ENCODE measurements around the gene EIPR1. TPM values are rescaled to one million over a fixed set of nuclear protein-coding genes. Genes with fewer than 3 reads are reported as not detected.

EIPR1 gene
- total and polyA plus RNA-seq, 2 of the 4 experiments (the other 2 are of a cell fraction), result 46.5 to 67.4 TPM

- no peaks in the 10 kb centered on the region for H3K4me1 ChIP-seq (ENCODE audit: control insufficient read depth, insufficient read depth, low read length)
- H4K20me1 ChIP-seq (ENCODE audit: insufficient read depth, low read length), result peaks cover 3% of the 10 kb centered on the region; the same call in 1 of the 2 replicates
- no peak overlapping the region for H3K56ac ChIP-seq (ENCODE audit: extremely low read depth, insufficient read depth, low read length)
- 88% methylated on average over 5 of the region's 19 CpGs; no CpG with 5 or more reads in 1 of the 2 experiments for WGBS, 2 experiments (ENCODE audit: extremely low coverage in 2 of 2, insufficient read length in 1 of 2)
- H2BK20ac ChIP-seq (ENCODE audit: low read depth, low read length), result no peak overlapping the region
- no peaks in the 10 kb centered on the region for H3K27me3 ChIP-seq (ENCODE audit: control insufficient read depth, insufficient read depth, low read length)
- H3K9ac ChIP-seq (ENCODE audit: low read depth, low read length), result no peak overlapping the region
- H3K4me2 ChIP-seq (ENCODE audit: low read depth, low read length), result no peak overlapping the region
- H4K91ac ChIP-seq (ENCODE audit: insufficient read depth, low read depth, low read length), result no peak overlapping the region
- no peak overlapping the region for H4K8ac ChIP-seq (ENCODE audit: low read depth in 2 of 2, low read length in 2 of 2)
- no peak overlapping the region for H3K27ac ChIP-seq (ENCODE audit: insufficient read depth, low read length)
- no peak overlapping the region for H4K5ac ChIP-seq (ENCODE audit: low read depth, low read length)
- no peak overlapping the region for H3K18ac ChIP-seq (ENCODE audit: low read depth, low read length)
- H3K9me3 ChIP-seq (ENCODE audit: control insufficient read depth, insufficient read depth, low read length), result no peaks in the 10 kb centered on the region
- no peak overlapping the region for H3K4me3 ChIP-seq (ENCODE audit: insufficient read depth, low read depth, low read length)
- H3K23ac ChIP-seq (ENCODE audit: low read depth, low read length), result no peak overlapping the region
- no peak overlapping the region for H2BK5ac ChIP-seq (ENCODE audit: low read depth, low read length, poor library complexity, severe bottlenecking)
- no peak overlapping the region for H2BK120ac ChIP-seq (ENCODE audit: low read depth, low read length)
- no peak for DNase-seq
- peaks cover 8% of the 10 kb centered on the region; the same call in 1 of the 2 replicates for H3K36me3 ChIP-seq (ENCODE audit: control insufficient read depth, insufficient read depth, low read length)
- ChIA-PET POLR2A (ENCODE audit: unreplicated experiment) (no interaction called here), CTCF (no interaction called here)
- TF ChIP-seq MAZ (IDR thresholded peaks at IDR 0.05; ENCODE audit: borderline replicate concordance, low read depth, low read length) (no peak), RCOR1 (IDR thresholded peaks at IDR 0.05; ENCODE audit: insufficient replicate concordance, low read length) (no peak), RAD21 (IDR thresholded peaks at IDR 0.05; ENCODE audit: low read length) (no peak), BHLHE40 (IDR thresholded peaks at IDR 0.05; ENCODE audit: low read depth, low read length) (no peak), RFX5 (IDR thresholded peaks at IDR 0.05; ENCODE audit: low read depth, low read length) (no peak), MXI1 (IDR thresholded peaks at IDR 0.05; ENCODE audit: borderline replicate concordance, low read depth, low read length) (no peak), POLR2A (IDR thresholded peaks at IDR 0.05; ENCODE audit: low read depth, low read length) (no peak), CTCF (conservative IDR thresholded peaks at IDR 0.05; ENCODE audit: low read depth, low read length) (no peak), MAFK (IDR thresholded peaks at IDR 0.05; ENCODE audit: low read depth, low read length) (no peak), SMC3 (IDR thresholded peaks at IDR 0.05; ENCODE audit: low read depth, low read length) (no peak), ELK1 (IDR thresholded peaks at IDR 0.05; ENCODE audit: borderline replicate concordance, low read depth, low read length) (no peak), FOS (IDR thresholded peaks at IDR 0.05; ENCODE audit: low read depth, low read length) (no peak), CEBPB (IDR thresholded peaks at IDR 0.05; ENCODE audit: low read depth, low read length) (no peak), NFE2L2 (IDR thresholded peaks at IDR 0.05; ENCODE audit: low read depth, low read length) (no peak), CHD1 (IDR thresholded peaks at IDR 0.05; ENCODE audit: low read depth, low read length) (no peak)
- TF ChIP-seq, protein P1, sequence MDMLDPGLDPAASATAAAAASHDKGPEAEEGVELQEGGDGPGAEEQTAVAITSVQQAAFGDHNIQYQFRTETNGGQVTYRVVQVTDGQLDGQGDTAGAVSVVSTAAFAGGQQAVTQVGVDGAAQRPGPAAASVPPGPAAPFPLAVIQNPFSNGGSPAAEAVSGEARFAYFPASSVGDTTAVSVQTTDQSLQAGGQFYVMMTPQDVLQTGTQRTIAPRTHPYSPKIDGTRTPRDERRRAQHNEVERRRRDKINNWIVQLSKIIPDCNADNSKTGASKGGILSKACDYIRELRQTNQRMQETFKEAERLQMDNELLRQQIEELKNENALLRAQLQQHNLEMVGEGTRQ (IDR thresholded peaks at IDR 0.05; ENCODE audit: low read depth, low read length), result no peak
- intact Hi-C loops (cut with micrococcal nuclease), result no loop called here
- H3K9me1 ChIP-seq (ENCODE audit: insufficient read depth, low read length), result 0 out of 2 replicates have a peak, but pooled peaks cover 2% of the 10 kb centered on the region
- no peak for ATAC-seq (ENCODE audit: low read depth)
- peaks cover 10 to 18% of the 10 kb centered on the region in 2 experiments; a peak in 2 of 4 replicates for H3K79me1 ChIP-seq (ENCODE audit: low read depth in 1 of 2, low read length in 2 of 2)
- H2AK9ac ChIP-seq (replicated peaks; ENCODE audit: low read depth, low read length, poor library complexity), result peak overlapping the region; percentile 34
- in situ Hi-C loops (cut with MboI; ENCODE audit: low sequenced_read_pairs), result no loop called here
- no TSS peak for BruUV-seq (replicated peaks)
- no peak overlapping the region for H2BK15ac ChIP-seq (ENCODE audit: low read depth, low read length)
- H3K14ac ChIP-seq (replicated peaks; ENCODE audit: low read depth, low read length), result no peak overlapping the region
- H3K4ac ChIP-seq (ENCODE audit: low read depth, low read length), result no peak overlapping the region
- H2AK5ac ChIP-seq (ENCODE audit: low read depth, low read length), result no peak overlapping the region
- dilution Hi-C loops (cut with HindIII; ENCODE audit: low sequenced_read_pairs, unreplicated experiment), result no loop called here
- no peak overlapping the region for H2AFZ ChIP-seq (replicated peaks; ENCODE audit: low read length, poor library complexity)
Observed at GRCh38 chr2:3323360-3324035, 54.1 kb downstream of the EIPR1 start.

All from IMR-90 (cell line).